GM18867 (cell line): ENCODE measurements around the gene WNK1.
"Not testable (repeated sequence)": the region's sequence is repeated elsewhere in the genome, so short reads cannot be mapped to it uniquely, and the experiment has no call there.

Experiments
- ATAC-seq: cut with Tn5 transposase; IDR thresholded peaks from one replicate; pipeline ENCODE4 v1.9.1; 2021; ENCODE audit warnings: mild to moderate bottlenecking, moderate library complexity; ENCODE audit not compliant: unreplicated experiment

Gene WNK1

GRCh38 chr12:777550-778047, 25.2 kb downstream of the WNK1 start:
- no peak for ATAC-seq

DNA sequence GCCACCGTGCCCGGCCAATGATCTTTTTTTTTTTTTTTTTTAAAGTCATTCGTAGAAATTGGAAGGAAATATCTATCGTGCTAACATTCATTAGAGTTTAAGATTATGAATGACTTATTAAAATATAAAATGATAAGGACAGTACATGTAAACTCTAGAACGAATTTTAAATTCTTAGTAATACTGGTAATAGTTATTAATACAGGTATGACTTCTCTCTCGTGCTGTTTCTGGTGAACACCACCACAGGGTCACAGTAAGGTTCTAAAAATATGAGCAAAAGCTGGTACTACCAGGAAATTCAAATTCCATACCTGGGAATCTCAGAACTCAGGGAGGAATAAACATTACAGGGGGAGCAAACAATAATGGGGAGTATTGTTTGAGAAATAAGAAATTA, 26.2 kb downstream of the WNK1 start:
- no peak for ATAC-seq

- no peak for ATAC-seq
Measured at GRCh38 chr12:779745-780734, 27.7 kb downstream of the WNK1 start.

DNA sequence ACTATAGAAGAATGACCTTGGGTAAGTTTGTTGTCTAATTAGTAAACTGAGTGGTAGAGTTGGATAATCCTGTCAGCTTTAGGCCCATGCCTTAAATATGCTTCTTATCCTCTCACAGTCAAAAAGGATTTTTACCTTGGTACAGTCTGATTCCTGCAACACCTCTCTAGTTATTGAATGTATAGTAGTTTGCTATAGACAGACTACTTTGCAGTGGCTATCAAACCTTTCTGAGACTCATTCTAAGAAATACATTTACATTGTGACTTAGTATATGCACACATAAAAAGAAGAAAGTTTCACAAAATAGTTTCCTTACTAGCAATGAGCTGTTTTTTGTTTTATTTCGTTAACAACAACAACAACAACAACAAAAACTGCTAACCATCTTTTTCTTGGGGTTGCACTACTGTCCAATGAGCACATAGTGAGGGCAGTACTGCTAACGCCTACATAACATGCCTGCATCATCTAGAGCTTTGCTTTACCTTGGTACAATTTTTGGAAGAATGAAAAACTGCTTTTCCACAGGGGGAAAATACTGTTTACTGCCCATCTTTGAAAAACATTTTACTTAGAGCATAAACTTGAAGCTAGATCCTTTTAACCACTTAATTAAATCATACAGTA, 28.5 kb downstream of the WNK1 start:
- ATAC-seq: no peak

- ATAC-seq: no peak
Measured at GRCh38 chr12:785706-786105, 33.3 kb downstream of the WNK1 start.

GRCh38 chr12:788288-788687, 35.9 kb downstream of the WNK1 start:
- no peak for ATAC-seq

DNA sequence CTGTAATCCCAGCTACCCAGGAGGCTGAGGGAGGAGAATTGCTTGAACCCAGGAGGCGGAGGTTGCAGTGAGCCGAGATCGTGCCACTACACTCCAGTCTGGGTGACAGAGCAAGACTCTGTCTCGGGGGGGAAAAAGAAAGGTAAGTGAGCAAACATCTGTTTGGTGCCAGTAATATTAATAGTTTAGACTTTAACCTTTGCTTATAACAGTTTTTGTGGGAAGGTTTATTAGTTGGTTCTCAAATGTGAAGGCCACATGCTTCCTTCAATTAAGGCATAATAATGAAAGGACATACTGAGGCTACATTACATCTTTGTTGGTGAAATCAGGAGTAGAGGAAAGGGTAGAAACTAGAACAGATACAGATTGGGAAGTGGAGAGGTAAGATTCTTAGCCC, 36.4 kb downstream of the WNK1 start:
- ATAC-seq: not testable (repeated sequence)

DNA sequence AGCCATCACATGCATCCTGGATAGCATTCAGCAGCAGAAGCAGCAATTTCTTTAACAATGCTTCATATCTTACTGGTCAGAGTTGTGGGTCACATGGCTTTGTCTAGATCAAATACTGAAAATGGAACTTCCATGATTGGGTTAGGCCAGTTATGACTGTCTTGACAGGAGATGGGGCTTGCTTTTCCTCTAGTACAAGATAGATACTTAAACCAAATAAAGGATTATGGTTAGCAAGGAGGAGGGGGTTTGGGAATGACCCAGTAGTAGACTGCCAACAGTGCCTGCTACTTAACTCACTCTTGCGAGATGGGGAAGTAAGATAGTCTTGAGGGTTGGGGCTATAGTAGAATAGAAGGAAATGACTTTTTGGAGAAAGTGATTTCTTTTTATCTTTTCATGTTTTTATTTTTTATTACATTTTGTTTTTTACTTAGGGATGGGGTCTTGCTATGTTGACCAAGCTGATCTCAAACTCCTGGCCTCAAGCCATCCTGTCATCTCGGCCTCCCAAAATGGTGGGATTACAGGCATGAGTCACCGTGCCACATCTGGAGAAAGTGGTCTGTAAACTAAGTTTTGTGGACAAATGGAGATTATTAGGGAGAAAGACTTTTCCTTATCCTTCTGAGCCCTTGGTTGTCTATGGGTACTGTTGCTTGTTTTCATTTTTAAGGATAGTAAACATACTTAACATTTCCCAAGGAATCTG, 37.6 kb downstream of the WNK1 start:
- no peak for ATAC-seq

DNA sequence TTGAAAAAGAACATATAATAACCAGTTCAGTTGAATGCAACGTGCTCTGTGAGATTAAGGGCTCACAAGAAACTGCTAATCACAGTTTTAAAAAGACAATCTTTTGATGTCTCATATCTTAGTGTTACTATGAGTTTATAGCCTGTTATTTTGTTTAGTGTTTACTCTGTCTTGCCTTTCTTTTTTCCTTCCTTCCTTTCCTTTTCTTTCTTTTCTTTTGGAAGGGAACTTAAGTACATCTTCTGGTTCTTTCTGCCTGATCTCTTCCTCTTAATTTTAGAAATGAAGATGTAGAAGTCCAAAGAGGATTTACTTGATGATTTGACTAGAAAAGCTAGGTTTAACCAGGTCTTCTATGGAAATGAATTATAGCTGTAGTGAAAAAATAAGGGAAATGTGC, 38.2 kb downstream of the WNK1 start:
- no peak for ATAC-seq

- ATAC-seq: no peak
Measured at GRCh38 chr12:793037-793436, 40.7 kb downstream of the WNK1 start.

DNA sequence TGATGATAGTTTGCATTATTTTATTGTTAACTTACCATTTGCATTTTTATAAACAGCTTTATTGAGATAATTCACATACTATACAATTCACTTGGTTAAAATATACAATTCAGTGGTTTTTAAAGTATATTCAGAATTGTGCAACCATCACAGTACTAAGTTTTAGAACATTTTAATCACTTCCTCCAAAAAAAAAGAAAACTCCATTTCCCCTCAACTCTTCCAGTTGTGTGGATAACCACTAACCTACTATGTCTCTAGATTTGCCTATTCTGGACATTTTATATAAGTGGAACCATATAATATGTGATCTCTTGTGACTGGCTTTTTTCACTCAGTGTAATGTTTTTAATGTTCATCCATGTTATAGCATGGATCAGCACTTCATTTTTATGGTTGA, 41.3 kb downstream of the WNK1 start:
- no peak for ATAC-seq

DNA sequence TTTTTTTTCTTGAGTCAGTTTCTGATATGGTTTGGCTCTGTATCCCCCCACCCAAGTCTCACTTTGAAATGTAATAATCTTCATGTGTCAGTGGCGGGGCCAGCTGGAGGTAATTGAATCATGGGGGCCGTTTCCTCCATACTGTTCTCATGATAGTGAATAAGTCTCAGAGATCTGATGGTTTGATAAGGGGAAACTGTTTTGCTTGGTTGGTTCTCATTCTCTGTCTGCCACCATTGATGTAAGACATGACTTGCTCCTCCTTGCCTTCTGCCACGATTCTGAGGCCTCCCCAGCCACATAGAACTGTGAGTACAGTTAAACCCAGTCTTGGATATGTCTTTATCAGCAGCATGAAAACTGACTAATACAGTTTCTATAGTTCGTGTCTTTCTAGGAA, 42.9 kb downstream of the WNK1 start:
- no peak for ATAC-seq

DNA sequence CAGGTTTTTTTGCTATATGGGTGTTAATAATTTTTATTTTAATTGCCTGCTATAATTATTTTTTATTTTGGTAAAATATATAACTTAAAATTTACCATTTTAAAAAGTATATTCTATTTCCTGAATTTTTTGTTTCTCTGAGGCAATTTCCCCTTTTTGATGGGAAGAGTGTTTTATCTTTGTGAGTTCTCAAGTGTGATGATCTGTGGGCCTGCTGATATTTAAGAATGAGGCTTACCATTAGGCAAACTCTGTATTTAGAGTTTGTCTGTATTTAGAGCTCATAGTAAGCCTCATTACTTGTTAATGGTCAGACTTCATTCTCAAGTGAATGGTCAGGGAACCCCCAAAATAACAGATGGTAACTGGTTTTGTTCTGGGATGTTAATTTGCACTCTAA, 48.0 kb downstream of the WNK1 start:
- no peak for ATAC-seq

GRCh38 chr12:802242-803120, 50.1 kb downstream of the WNK1 start:
- no peak for ATAC-seq

DNA sequence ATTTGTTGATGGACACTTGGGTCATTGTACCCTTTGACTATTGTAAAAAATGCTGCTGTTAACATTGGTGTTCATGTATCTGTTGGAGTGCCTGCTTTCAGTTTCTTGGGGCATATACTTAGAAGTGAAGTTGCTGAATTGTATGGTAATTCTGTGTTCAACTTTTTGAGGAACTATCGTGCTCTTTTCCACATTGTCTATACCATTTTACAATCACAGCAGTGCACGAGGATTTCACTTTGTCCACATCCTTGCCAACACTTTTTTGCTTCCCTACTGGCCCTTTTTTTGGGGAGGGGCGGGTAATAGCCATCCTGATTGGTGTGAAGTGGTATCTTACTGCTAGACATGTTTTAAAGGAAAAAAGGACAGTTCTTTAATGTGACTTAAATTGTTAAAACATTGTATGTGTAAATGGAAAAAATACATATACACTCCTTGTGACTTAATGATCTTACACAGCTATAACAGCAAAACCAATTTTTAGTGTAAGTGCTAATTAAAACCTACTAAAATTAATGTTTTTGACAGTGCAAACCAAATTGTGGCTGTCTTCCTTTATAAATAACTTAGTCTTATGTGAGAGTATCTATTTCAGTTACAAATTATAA, 52.7 kb downstream of the WNK1 start:
- ATAC-seq: no peak

GRCh38 chr12:806200-806791, 53.9 kb downstream of the WNK1 start:
- ATAC-seq: no peak

DNA sequence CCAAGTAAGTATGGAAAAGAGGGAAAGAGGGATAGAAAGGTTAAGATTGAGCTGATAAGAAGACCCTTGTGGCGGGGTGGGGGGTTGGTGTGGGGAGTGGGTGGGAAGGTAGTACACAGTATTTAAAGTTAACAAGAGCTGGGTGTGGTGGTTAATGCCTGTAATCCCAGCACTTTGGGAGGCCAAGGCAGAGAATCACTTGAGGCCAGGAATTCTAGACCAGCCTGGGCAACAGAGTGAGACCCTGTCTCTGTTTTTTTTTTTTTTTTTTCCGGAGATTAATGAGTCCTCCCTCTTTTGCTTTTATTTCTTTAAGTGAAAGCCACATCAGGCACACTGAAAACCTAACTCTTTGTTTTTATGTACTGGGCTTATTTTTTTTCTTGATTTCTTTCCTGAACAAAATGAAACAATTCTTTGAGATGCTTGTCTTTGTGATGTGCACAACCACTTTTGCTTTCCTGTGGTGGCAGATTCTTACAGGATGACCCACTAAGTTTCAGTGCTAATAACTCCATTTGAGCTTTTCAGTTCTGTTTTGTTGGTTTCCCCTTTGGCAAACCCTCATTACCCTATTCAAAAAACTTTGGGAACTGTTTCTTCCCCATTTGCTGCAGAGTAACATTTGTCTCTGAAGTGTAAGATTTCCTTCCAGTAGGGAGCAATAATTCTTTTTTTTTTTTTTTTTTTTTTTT, 54.8 kb downstream of the WNK1 start:
- no peak for ATAC-seq

- ATAC-seq: no peak
Measured at GRCh38 chr12:810116-810515, 57.7 kb downstream of the WNK1 start.
